PC-9 (cell line): Measurements from ENCODE around the gene TUSC2.

Experiments
- EZH2 ChIP-seq: fragments of 200-600 bp; sonication (generic); IDR thresholded peaks from 2 replicates; pipeline ENCODE4 v1.8.0; 2017; ENCODE audit warnings: antibody characterized with exemption, low read depth
- TF ChIP-seq, protein P1 (sequence below): fragments of 200-600 bp; sonication (generic); conservative IDR thresholded peaks from 2 replicates; pipeline ENCODE4 v1.6.1; 2017; ENCODE audit warnings: mixed run types, antibody characterized with exemption, mild to moderate bottlenecking, moderate library complexity

DNA sequence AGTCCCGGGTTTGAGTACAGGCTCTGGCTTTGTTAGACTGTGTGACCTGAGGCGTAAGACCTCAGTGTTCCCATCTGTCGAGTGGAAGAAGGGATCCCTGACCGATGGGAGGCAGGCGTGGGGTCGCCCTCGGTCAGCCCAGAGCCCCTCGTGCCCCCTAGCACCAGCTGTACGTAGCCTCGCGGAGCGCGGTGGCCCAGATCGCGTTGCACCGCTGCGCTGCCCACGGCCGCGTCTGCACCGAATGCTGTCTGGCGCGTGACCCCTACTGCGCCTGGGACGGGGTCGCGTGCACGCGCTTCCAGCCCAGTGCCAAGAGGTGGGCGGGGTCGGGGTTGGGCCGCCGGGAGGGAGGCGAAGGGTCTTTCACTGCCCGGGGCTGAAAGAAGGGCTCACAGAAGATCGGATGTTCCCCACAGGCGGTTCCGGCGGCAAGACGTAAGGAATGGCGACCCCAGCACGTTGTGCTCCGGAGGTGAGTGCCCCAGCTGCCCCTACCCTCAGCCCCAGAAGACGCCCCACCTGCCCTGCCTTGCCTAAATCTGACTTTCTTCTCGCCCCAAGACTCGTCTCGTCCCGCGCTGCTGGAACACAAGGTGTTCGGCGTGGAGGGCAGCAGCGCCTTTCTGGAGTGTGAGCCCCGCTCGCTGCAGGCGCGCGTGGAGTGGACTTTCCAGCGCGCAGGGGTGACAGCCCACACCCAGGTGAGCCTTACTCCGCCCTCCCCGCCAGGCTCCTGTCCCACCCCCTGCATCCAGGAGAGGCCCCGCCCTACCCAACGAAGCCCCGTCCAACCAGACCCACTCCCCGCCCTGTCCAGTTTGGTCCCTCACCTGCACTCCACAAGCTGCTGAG lies 52.7 kb downstream of the TUSC2 start:
- TF ChIP-seq, protein P1, sequence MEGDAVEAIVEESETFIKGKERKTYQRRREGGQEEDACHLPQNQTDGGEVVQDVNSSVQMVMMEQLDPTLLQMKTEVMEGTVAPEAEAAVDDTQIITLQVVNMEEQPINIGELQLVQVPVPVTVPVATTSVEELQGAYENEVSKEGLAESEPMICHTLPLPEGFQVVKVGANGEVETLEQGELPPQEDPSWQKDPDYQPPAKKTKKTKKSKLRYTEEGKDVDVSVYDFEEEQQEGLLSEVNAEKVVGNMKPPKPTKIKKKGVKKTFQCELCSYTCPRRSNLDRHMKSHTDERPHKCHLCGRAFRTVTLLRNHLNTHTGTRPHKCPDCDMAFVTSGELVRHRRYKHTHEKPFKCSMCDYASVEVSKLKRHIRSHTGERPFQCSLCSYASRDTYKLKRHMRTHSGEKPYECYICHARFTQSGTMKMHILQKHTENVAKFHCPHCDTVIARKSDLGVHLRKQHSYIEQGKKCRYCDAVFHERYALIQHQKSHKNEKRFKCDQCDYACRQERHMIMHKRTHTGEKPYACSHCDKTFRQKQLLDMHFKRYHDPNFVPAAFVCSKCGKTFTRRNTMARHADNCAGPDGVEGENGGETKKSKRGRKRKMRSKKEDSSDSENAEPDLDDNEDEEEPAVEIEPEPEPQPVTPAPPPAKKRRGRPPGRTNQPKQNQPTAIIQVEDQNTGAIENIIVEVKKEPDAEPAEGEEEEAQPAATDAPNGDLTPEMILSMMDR: no peak
- TF ChIP-seq EZH2: no peak
